Retina (tissue), 1 donor: ENCODE data around the gene KCNQ1.

Experiments
- DNase-seq: peaks from one replicate; pipeline ENCODE4 v3.0.0-alpha.2; 2016

KCNQ1 gene

GRCh38 chr11:2462543-2462985 lies 17.8 kb downstream of the KCNQ1 start:
- no peak for DNase-seq

GRCh38 chr11:2462986-2463765 lies 18.4 kb downstream of the KCNQ1 start:
- no peak for DNase-seq

- DNase-seq: no peak
Measured at GRCh38 chr11:2463766-2464277, 19.0 kb downstream of the KCNQ1 start.

- DNase-seq: no peak
Measured at GRCh38 chr11:2464451-2465165, 19.8 kb downstream of the KCNQ1 start.

- no peak for DNase-seq
Measured at GRCh38 chr11:2465202-2466068, 20.6 kb downstream of the KCNQ1 start.

GRCh38 chr11:2466069-2466801 lies 21.4 kb downstream of the KCNQ1 start:
- DNase-seq: no peak

GRCh38 chr11:2466869-2467694 lies 22.3 kb downstream of the KCNQ1 start:
- no peak for DNase-seq

- no peak for DNase-seq
Measured at GRCh38 chr11:2467695-2468055, 22.9 kb downstream of the KCNQ1 start.

- no peak for DNase-seq
Measured at GRCh38 chr11:2468363-2469235, 23.8 kb downstream of the KCNQ1 start.

GRCh38 chr11:2470495-2470894 lies 25.7 kb downstream of the KCNQ1 start:
- DNase-seq: no peak

- DNase-seq: no peak
Measured at GRCh38 chr11:2471048-2471803, 26.4 kb downstream of the KCNQ1 start.

- DNase-seq: no peak
Measured at GRCh38 chr11:2471804-2472096, 26.9 kb downstream of the KCNQ1 start.

GRCh38 chr11:2472428-2473186 lies 27.8 kb downstream of the KCNQ1 start:
- DNase-seq: no peak

GRCh38 chr11:2473361-2474058 lies 28.7 kb downstream of the KCNQ1 start:
- no peak for DNase-seq

- peak; percentile 51 for DNase-seq
Measured at GRCh38 chr11:2474059-2474901, 29.5 kb downstream of the KCNQ1 start.

GRCh38 chr11:2475136-2475918 lies 30.5 kb downstream of the KCNQ1 start:
- DNase-seq: no peak

- DNase-seq: no peak
Measured at GRCh38 chr11:2477254-2477653, 32.4 kb downstream of the KCNQ1 start.
